ENCODE measurements around the gene CD8B.

CD8B gene

GRCh38 chr2:86806059-86806857, 55.4 kb downstream of the CD8B start:
- no peak for DNase-seq (ENCODE audit: low read depth)

GRCh38 chr2:86800856-86801567, 60.7 kb downstream of the CD8B start:
- no peak for DNase-seq (ENCODE audit: low read depth)

- no peak for DNase-seq (ENCODE audit: low read depth)
These were observed 66.8 kb downstream of the CD8B start for GRCh38 chr2:86794861-86795260.

GRCh38 chr2:86793752-86794151, 67.9 kb downstream of the CD8B start:
- no peak for DNase-seq (ENCODE audit: low read depth)

GRCh38 chr2:86791573-86791972, 70.1 kb downstream of the CD8B start:
- no peak for DNase-seq (ENCODE audit: low read depth)

- DNase-seq (ENCODE audit: low read depth) = peak; percentile 67
These were observed 70.8 kb downstream of the CD8B start, which contains the start of gene CD8A for GRCh38 chr2:86790676-86791572. CD8A (minus strand) TSS chr2:86790913; CDS start chr2:86790825, 88 bp downstream.

- no peak for DNase-seq (ENCODE audit: low read depth)
These were observed 71.5 kb downstream of the CD8B start for GRCh38 chr2:86790134-86790675.

GRCh38 chr2:86789687-86790133, 72.0 kb downstream of the CD8B start:
- no peak for DNase-seq (ENCODE audit: low read depth)

- DNase-seq (ENCODE audit: low read depth) = no peak
These were observed 72.6 kb downstream of the CD8B start for GRCh38 chr2:86788881-86789686.

GRCh38 chr2:86788165-86788564, 73.5 kb downstream of the CD8B start:
- no peak for DNase-seq (ENCODE audit: low read depth)

GRCh38 chr2:86787736-86788135, 74.0 kb downstream of the CD8B start:
- DNase-seq (ENCODE audit: low read depth) = no peak

GRCh38 chr2:86786001-86786536, 75.6 kb downstream of the CD8B start:
- no peak for DNase-seq (ENCODE audit: low read depth)

GRCh38 chr2:86785456-86785855, 76.2 kb downstream of the CD8B start:
- DNase-seq (ENCODE audit: low read depth) = no peak

- DNase-seq (ENCODE audit: low read depth) = no peak
These were observed 77.9 kb downstream of the CD8B start for GRCh38 chr2:86783615-86784339.

GRCh38 chr2:86782748-86783147, 78.9 kb downstream of the CD8B start:
- no peak for DNase-seq (ENCODE audit: low read depth)

GRCh38 chr2:86781363-86781762, 80.3 kb downstream of the CD8B start:
- DNase-seq (ENCODE audit: low read depth) = no peak

- no peak for DNase-seq (ENCODE audit: low read depth)
These were observed 81.7 kb downstream of the CD8B start for GRCh38 chr2:86779971-86780370.

- DNase-seq (ENCODE audit: low read depth) = no peak
These were observed 82.7 kb downstream of the CD8B start for GRCh38 chr2:86778957-86779356.

GRCh38 chr2:86776532-86776931, 85.2 kb downstream of the CD8B start:
- DNase-seq (ENCODE audit: low read depth) = no peak

GRCh38 chr2:86775338-86775737, 86.3 kb downstream of the CD8B start:
- no peak for DNase-seq (ENCODE audit: low read depth)

Measured in stimulated activated CD8-positive, alpha-beta memory T cell treated with anti-CD3 and anti-CD28 coated beads, Interleukin-12 subunit alpha, Interleukin-12 subunit beta, amount 100 ng/mL, for 1 hour (primary cell).